ENCODE measurements around the gene ADAMTS12.

ADAMTS12 gene

DNA sequence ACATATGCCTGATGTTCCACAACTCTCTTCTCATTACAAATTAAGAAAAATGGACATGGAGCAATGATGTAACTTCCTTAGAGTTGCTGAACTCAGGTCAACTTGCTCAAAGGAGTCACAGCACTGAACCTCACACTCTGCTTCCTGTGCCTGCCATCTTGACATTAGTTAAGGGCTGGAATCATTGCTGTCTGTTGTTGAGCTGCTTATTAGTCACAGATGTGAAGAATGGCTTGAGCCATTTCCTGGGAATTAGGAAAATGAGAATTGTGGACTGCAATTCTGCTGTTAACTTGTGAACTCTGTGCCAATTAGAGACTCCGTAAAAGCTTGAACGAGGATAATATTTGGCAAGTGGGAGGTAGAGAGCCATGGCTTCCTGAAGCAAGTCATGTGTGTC, 212.0 kb downstream of the ADAMTS12 start:
- no peak for DNase-seq (ENCODE audit: insufficient read length, low spot score)
- no peak for FAIRE-seq

DNA sequence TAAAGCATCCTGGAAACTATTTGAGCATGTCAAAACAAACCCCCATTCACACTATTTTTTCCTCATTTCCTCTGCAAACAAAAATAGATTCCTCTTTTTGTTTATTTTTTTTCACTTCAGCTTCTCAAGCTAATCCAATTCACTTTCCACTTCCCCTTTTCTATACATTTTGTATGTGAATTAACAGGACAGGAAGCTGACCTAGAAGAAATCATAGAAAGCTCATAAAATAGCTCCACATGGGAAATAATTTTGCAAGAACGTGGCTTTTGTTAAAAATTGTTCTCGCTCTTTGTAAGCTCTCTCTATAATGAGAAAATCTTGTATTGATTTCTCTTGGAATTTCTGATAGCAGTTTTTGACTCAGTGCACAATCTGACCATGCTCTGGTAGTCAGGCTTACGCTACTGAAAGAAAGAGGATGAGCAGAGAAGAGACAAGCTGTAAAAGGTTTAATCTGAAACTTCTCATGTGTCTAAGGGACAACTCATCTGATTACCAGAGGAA, 215.8 kb downstream of the ADAMTS12 start:
- FAIRE-seq (no peak), DNase-seq (ENCODE audit: insufficient read length, low spot score) (peak; percentile 20)
- TF ChIP-seq POLR2A (IDR thresholded peaks at IDR 0.05; ENCODE audit: low read depth, low read length) (no peak), SPI1 (IDR thresholded peaks at IDR 0.05; ENCODE audit: low read depth, low read length) (peak; percentile 95), POU2F2 (IDR thresholded peaks at IDR 0.05; ENCODE audit: low read depth, low read length) (no peak), TAF1 (IDR thresholded peaks at IDR 0.05; ENCODE audit: low read depth, low read length) (no peak), PAX5 (IDR thresholded peaks at IDR 0.05; ENCODE audit: insufficient read depth, low read length, severe bottlenecking) (no peak), POLR2AphosphoS5 (IDR thresholded peaks at IDR 0.05; ENCODE audit: low read depth, low read length) (no peak)

More for the DNA sequence above, 212.0 kb downstream of the ADAMTS12 start:
- TF ChIP-seq TAF1 (IDR thresholded peaks at IDR 0.05; ENCODE audit: low read depth, low read length) (no peak), POLR2AphosphoS5 (IDR thresholded peaks at IDR 0.05; ENCODE audit: low read depth, low read length) (no peak), POLR2A (IDR thresholded peaks at IDR 0.05; ENCODE audit: low read depth, low read length) (no peak), POU2F2 (IDR thresholded peaks at IDR 0.05; ENCODE audit: low read depth, low read length) (no peak), PAX5 (IDR thresholded peaks at IDR 0.05; ENCODE audit: insufficient read depth, low read length, severe bottlenecking) (no peak), SPI1 (IDR thresholded peaks at IDR 0.05; ENCODE audit: low read depth, low read length) (no peak)

DNA sequence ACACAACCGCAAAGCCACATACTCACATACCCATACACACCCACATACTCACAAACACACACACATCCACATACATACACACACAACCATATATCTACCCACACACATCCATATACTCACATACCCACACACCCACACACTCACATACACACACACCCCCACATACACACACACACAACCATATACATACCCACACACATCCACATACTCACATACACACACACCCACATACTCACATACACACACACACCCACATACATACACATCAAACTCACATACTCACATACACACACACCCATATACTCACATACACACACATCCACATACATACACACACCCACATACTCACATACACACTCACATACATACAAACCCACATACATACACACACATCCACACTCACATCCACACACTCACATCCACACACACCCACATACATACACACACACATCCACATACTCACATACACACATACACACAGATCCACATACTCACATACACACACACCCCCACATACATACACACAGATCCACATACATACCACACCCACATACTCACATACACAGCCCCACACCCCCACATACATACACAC, 220.0 kb downstream of the ADAMTS12 start:
- TF ChIP-seq POLR2AphosphoS5 (IDR thresholded peaks at IDR 0.05; ENCODE audit: low read depth, low read length) (no peak), POLR2A (IDR thresholded peaks at IDR 0.05; ENCODE audit: low read depth, low read length) (no peak), TAF1 (IDR thresholded peaks at IDR 0.05; ENCODE audit: low read depth, low read length) (no peak), PAX5 (IDR thresholded peaks at IDR 0.05; ENCODE audit: insufficient read depth, low read length, severe bottlenecking) (no peak), POU2F2 (IDR thresholded peaks at IDR 0.05; ENCODE audit: low read depth, low read length) (no peak), SPI1 (IDR thresholded peaks at IDR 0.05; ENCODE audit: low read depth, low read length) (no peak)
- FAIRE-seq (peak; percentile 91), DNase-seq (ENCODE audit: insufficient read length, low spot score) (no peak)

DNA sequence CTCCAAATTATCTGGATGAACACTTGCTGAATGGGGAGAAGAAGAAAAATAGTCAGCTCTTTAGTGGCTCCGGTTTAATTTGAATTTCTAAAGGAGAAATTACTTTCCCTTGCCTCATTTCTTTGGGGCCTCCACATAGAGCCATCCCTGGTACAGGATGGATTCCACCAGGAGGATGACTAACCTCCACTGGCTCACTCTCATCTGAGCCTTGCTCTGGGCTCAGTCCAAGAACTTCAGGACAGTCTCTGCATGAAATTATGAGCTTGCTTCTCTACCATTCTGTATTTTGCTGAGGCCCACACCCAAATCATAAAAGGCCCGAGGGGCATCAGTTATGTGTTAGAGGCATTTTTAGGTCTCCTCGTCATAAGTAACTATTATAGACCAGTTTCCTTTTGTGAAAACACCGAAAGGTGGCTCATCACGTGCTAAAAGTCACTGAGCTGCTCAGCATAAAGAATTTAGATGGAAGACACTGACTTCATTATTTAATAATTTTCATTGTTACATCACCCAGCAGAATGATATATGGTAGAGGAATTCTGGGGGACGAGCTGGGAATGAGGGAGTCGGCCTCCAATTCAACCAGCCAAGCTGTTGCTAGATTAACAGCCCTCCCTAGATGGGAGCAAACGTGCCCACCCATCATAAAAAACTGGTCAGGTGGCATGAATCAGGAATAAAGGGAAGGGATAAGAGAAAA, 228.9 kb downstream of the ADAMTS12 start:
- TF ChIP-seq SPI1 (IDR thresholded peaks at IDR 0.05; ENCODE audit: low read depth, low read length) (no peak), POLR2AphosphoS5 (IDR thresholded peaks at IDR 0.05; ENCODE audit: low read depth, low read length) (no peak), POLR2A (IDR thresholded peaks at IDR 0.05; ENCODE audit: low read depth, low read length) (no peak), PAX5 (IDR thresholded peaks at IDR 0.05; ENCODE audit: insufficient read depth, low read length, severe bottlenecking) (no peak), TAF1 (IDR thresholded peaks at IDR 0.05; ENCODE audit: low read depth, low read length) (no peak), POU2F2 (IDR thresholded peaks at IDR 0.05; ENCODE audit: low read depth, low read length) (no peak)
- DNase-seq (ENCODE audit: insufficient read length, low spot score) (no peak), FAIRE-seq (no peak)

DNA sequence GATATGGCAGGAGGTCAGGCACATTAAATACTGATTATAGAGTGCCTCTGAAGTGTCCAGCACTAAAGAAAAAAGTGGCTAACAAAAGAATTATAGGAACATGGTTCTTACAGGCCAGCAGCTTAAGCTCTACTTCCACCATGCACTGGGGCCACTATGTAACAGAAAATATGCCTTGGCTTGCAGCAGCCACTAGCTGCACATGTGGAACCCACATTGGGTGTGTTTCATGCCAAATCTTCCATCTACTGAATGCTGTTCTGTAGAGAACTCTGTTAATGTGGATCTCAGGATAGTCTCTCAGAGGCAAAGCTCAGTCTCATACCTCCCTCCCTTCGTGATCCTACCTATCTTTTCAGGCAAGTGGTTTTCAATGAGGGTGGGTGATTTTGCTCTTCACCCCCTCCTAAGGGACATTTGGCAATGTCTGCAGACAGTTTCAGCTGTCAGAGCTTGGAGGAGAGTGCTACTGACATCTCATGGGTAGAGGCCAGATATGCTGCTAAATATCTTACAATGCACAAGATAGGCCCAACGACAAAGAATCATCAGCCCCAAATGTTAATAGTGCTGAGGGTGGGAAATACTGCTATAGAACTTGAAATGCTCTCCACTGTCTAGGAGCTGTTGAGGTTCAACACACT, 232.1 kb downstream of the ADAMTS12 start:
- DNase-seq (ENCODE audit: insufficient read length, low spot score) (no peak), FAIRE-seq (no peak)
- TF ChIP-seq PAX5 (IDR thresholded peaks at IDR 0.05; ENCODE audit: insufficient read depth, low read length, severe bottlenecking) (no peak), POLR2AphosphoS5 (IDR thresholded peaks at IDR 0.05; ENCODE audit: low read depth, low read length) (no peak), POLR2A (IDR thresholded peaks at IDR 0.05; ENCODE audit: low read depth, low read length) (no peak), TAF1 (IDR thresholded peaks at IDR 0.05; ENCODE audit: low read depth, low read length) (no peak), POU2F2 (IDR thresholded peaks at IDR 0.05; ENCODE audit: low read depth, low read length) (no peak)

DNA sequence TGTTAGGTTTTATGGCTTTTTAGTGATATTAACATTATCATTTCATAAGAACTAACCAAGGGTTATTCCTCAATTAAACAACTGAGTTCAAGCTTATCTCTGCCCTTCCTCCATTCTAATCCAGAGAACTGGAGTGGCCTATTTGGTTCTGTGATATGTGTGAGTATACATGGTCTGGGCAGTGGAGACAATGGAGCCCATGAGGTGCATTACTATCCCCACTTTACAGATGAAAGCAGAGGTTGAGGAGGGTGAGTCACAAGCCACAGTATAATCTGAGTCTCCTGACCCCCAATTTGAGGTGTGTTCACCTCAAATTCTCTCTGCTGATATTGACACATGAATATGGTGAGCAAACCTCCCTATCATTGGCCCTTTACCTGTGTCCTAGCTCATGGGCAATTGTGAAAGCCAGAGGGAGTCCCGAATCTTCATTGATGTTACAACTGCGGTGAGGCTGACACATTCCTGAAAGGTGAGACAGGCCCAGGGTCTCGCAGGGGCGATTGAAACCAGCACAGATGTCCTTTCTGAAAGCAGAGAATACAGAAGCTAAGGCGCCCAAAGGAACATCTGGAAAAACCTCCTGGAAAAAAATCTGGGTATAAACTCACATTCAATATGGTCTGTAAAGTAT, 233.9 kb downstream of the ADAMTS12 start:
- no peak for FAIRE-seq
- no peak for TF ChIP-seq SPI1 (IDR thresholded peaks at IDR 0.05; ENCODE audit: low read depth, low read length)
- no peak for TF ChIP-seq PAX5 (IDR thresholded peaks at IDR 0.05; ENCODE audit: insufficient read depth, low read length, severe bottlenecking)
- no peak for TF ChIP-seq POLR2AphosphoS5 (IDR thresholded peaks at IDR 0.05; ENCODE audit: low read depth, low read length)
- TF ChIP-seq POLR2A (IDR thresholded peaks at IDR 0.05; ENCODE audit: low read depth, low read length), result no peak
- TF ChIP-seq TAF1 (IDR thresholded peaks at IDR 0.05; ENCODE audit: low read depth, low read length), result no peak
- TF ChIP-seq POU2F2 (IDR thresholded peaks at IDR 0.05; ENCODE audit: low read depth, low read length), result no peak
- no peak for DNase-seq (ENCODE audit: insufficient read length, low spot score)

DNA sequence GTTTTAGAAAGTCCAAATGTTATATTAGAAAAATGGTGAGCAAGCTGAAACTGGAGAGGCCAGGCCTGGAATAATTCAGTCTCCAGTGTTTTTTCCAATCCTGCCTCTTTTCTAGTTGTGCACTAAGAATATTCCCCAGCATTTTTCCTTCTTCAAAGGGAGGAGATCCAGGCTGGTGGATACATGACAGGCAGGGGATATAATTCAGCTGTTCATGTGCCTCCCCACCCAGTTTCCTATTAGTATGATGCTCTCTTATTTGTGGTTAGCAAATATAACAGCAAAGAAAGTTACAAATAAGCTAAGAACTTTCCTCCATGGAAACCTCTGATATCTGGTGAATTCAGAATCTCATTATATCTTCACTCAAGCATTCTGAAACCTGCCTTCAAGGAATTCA, 234.6 kb downstream of the ADAMTS12 start:
- DNase-seq (ENCODE audit: insufficient read length, low spot score) (no peak), FAIRE-seq (no peak)
- TF ChIP-seq POLR2A (IDR thresholded peaks at IDR 0.05; ENCODE audit: low read depth, low read length) (no peak), SPI1 (IDR thresholded peaks at IDR 0.05; ENCODE audit: low read depth, low read length) (no peak), TAF1 (IDR thresholded peaks at IDR 0.05; ENCODE audit: low read depth, low read length) (no peak), POU2F2 (IDR thresholded peaks at IDR 0.05; ENCODE audit: low read depth, low read length) (no peak), POLR2AphosphoS5 (IDR thresholded peaks at IDR 0.05; ENCODE audit: low read depth, low read length) (no peak), PAX5 (IDR thresholded peaks at IDR 0.05; ENCODE audit: insufficient read depth, low read length, severe bottlenecking) (no peak)

DNA sequence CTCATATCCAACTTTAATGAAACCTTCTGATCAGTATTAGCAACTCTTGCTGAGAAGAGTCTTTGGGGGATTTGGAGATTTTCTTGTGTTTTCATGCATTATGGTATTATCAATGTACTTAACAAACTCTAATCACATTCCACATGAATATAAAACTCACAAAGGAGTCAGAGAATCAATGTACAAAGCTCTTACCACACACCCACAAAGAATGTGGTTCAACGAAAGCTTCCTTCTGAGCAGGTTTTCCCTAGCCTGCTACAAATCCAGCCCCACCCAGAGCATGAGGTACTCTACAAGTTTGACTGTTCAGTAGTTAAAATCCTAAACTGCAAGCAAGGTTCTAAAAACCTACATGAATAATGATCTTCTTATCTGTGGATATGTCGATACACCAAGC, 240.9 kb downstream of the ADAMTS12 start:
- no peak for TF ChIP-seq SPI1 (IDR thresholded peaks at IDR 0.05; ENCODE audit: low read depth, low read length)
- FAIRE-seq (no peak), DNase-seq (ENCODE audit: insufficient read length, low spot score) (no peak)
